GM13977 (cell line): ENCODE measurements around the gene FRMD7.
"Not testable (repeated sequence)": the region's sequence is repeated elsewhere in the genome, so short reads cannot be mapped to it uniquely, and the experiment has no call there.

Experiments
- DNase-seq: peaks from one replicate; pipeline ENCODE4 v3.0.0; 2012; ENCODE audit warnings: low spot score
- in situ Hi-C: fragments of 300-500 bp; cut with MboI; formaldehyde crosslinking; loops from one replicate; pipeline ENCODE4 v1.12.0; 2022; ENCODE audit warnings: low sequenced_read_pairs, low pct_unique_long_range_greater_than_20kb, mixed read lengths, inconsistent platforms; ENCODE audit not compliant: unreplicated experiment
- TF ChIP-seq, protein P1 (sequence below): IDR thresholded peaks from 2 replicates; pipeline ENCODE4 v1.5.1; 2012; ENCODE audit warnings: mild to moderate bottlenecking, control low read depth; ENCODE audit not compliant: insufficient read depth; ENCODE audit errors: extremely low read depth, missing control alignments

The FRMD7 gene

DNA sequence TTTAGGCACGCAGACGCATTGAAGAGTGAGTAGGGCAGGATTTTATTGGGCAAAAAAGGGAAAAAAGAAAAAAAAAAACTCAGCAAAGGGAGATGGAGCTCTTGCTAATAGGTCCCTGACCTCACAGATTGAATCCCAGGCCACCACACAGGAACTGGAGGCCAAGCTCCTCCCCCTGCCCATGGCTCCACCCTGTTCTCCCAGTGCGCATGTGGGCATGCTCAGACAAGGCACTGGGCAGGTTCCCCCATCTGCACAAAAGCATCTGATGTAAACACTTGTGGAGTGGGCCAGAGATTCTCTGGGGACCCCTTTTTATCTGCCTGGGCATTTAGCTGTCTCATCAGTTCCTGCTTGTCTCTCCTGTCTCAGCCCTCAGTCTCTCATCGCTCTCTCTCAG is 9.5 kb downstream of the FRMD7 start:
- TF ChIP-seq, protein P1, sequence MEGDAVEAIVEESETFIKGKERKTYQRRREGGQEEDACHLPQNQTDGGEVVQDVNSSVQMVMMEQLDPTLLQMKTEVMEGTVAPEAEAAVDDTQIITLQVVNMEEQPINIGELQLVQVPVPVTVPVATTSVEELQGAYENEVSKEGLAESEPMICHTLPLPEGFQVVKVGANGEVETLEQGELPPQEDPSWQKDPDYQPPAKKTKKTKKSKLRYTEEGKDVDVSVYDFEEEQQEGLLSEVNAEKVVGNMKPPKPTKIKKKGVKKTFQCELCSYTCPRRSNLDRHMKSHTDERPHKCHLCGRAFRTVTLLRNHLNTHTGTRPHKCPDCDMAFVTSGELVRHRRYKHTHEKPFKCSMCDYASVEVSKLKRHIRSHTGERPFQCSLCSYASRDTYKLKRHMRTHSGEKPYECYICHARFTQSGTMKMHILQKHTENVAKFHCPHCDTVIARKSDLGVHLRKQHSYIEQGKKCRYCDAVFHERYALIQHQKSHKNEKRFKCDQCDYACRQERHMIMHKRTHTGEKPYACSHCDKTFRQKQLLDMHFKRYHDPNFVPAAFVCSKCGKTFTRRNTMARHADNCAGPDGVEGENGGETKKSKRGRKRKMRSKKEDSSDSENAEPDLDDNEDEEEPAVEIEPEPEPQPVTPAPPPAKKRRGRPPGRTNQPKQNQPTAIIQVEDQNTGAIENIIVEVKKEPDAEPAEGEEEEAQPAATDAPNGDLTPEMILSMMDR, result no peak
- no peak for DNase-seq
- in situ Hi-C loops, result no loop called here

DNA sequence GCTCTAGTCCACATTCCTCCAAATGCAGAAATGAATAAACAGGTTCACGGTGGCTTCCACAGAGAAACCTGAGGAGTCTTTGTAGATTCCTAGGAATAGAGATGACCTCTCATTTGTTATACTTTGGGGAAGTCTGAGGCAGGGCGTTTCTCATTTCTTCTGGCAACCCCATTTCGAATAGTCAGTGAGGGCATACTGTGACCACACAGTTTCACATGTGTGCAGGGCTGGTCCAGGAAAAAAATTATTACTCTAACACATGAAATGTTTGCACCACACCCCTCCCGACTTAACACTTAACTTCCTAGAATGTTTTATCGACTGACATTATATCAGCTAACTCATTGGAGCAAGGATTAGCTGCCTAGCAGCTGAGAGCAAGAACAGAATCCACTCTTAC is 12.0 kb downstream of the FRMD7 start:
- in situ Hi-C loops, result no loop called here
- DNase-seq, result no peak
- TF ChIP-seq, protein P1, result no peak

DNA sequence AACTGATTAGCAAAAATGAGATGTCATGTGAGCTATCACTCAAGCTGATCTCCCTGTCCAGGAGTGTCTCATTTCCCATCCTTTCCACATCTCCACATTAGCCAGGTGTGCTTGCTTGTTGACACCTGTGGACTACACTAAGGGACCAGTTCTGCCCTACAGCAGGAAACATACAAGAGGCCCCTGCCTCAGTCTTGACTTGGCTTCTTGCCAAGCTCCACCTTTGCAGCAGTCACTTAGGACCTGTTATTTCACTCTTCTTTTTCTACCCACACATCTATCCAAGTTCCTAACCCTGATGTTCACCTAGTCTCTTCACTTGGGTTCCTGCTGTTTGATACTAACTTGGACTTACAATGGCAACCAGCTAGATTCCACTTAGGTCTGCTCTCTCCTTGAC is 13.2 kb downstream of the FRMD7 start:
- DNase-seq, result no peak
- in situ Hi-C loops, result no loop called here
- TF ChIP-seq, protein P1, result no peak

DNA sequence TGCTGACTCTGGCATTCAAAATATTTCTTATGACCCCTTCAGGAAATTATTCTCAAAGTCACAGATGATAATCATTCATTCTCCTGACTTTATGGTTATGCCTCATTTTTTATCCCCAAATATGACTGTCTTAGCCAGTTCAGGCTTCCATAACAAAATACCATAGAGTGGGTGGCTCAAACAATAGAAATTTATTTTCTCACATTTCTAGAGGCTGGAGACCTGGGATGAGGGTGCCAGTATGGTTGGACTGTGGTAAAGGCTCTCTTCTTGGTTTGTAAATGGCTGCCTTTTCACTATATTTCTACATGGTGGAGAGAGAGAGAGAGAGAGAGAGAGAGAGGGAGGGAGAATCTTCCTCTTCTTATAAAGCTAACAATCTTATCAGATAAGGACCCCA is 20.5 kb downstream of the FRMD7 start:
- TF ChIP-seq, protein P1, result no peak
- in situ Hi-C loops, result no loop called here
- no peak for DNase-seq

DNA sequence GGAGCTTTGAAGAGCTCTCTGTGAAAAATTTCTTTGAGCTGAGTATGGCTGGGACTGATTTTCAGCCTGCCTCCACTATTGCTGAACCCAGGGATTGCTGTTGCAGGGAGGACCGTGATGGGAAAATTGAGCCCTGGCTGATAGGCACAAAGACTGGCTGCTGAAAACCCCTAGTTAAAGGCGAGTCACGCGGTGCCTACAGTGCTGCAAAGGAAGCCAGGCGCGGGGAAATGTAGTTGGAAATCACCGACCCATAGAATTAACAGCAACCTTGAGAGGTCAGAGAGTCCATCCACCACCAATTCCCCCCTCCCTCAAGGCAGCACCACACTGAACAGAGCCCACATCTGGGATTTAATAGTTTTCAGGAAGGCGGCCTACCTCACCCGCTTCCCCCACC is 26.0 kb downstream of the FRMD7 start:
- DNase-seq, result no peak
- TF ChIP-seq, protein P1, result no peak
- in situ Hi-C loops, result no loop called here

DNA sequence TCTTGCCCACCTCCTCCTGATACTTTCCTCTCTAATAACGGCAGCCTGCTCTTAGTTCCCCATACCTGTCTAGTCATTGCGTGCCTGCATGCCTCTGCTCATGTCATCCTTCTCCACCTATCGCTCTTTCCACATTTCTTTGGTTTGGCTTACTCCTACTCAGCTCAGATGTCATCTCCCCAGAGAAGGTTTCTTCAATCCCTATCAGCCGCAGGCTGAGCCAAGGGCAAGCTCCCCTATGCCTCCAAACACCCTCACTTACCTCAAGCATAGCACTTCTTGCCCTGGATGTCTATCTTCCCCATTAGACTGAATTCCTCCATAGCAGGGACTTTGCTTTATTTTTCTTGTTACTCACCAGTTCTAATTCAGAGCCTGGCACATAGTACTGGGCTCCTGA is 26.6 kb downstream of the FRMD7 start:
- TF ChIP-seq, protein P1, result no peak
- in situ Hi-C loops, result no loop called here

DNA sequence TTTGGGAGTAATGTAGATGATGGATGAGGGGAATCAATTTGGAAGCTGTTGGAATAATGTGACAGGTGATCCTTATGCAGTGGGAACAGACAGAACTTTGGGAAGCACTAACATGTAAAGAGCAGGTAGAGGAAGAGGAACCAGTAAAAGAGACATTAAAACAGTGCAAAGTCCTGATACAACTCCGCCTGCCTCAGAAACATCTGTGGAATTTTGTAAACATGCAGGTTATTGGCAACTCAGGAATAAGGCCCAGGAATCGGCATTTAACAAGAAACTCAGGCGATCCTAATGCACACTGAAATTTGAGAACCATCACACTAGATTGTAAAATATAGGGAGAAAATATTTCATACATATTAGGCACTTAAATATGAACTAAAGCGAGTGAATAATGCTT is 29.1 kb downstream of the FRMD7 start:
- DNase-seq, in situ Hi-C loops: not testable (repeated sequence)

More for the DNA sequence above, 26.6 kb downstream of the FRMD7 start:
- no peak for DNase-seq
